Transverse colon (tissue), 4 donors: ENCODE data around the gene TTL.

Experiments
- CTCF ChIP-seq, 5 experiments: fragments of 200-600 bp in 3 of 5; fragments of 450-650 bp in 2 of 5; sonication (generic) in 3 of 5; IDR thresholded peaks; 1 replicate in 2 of 5; 2 replicates in 3 of 5; pipeline ENCODE4 v1.5.1; 2016 to 2017; ENCODE audit warnings: antibody characterized with exemption in 5 of 5, inconsistent platforms in 3 of 5, mild to moderate bottlenecking in 2 of 5, moderate library complexity in 1 of 5
- EP300 ChIP-seq: sonication (generic); formaldehyde crosslinking; IDR thresholded peaks from one replicate; pipeline ENCODE4 v1.6.1; 2017; ENCODE audit warnings: antibody characterized with exemption, low read depth
- POLR2A ChIP-seq: fragments of 450-650 bp; IDR thresholded peaks from one replicate; pipeline ENCODE4 v1.6.1; 2016; ENCODE audit warnings: antibody characterized with exemption, mild to moderate bottlenecking, moderate library complexity
- POLR2AphosphoS5 ChIP-seq, 3 donors: sonication (generic); formaldehyde crosslinking; IDR thresholded peaks; one replicate each; pipeline ENCODE4 v1.6.1; 2016; ENCODE audit warnings: antibody characterized with exemption in 3 of 3

DNA sequence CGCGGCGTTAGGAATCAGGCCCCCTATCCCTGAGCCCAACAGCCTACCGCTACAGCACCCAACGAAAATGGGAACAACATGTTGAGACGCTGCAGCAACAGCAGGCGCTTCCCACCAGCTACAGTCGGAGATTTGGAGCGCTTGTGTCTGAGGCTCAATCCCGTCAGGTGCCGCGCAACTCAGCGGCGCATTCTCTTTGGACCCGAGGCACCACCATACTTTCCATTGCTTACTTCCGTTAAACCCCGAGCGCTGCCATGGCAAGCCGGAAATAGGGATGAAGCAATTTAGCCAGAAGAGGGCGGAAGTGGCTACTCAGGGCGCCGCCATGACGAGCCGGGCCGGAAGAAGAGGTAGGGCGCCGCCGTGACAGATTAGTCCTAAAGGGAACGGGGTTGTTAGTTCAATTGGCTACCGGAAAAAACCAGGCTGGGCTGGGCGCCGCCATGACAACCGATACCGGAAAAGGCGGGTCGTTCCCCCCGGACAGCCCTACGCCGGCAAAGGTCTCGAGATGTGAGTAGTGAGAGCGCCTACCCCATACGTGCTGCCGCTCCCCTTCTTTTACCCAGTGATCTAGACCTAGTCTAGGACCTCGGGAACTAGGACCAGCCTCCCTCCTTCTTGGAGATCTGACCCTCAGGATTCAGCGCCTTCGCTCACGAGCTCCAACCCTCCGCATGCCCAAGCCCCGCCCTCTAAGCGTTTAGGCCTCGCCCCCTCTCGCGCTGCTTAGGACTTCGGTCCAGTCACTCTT is 102.4 kb downstream of the TTL start, which contains the start of gene CHCHD5:
- TF ChIP-seq CTCF (IDR thresholded peaks at IDR 0.05) (peak in 4 of 5 experiments; percentile 16 to 35 (median 28)), POLR2A (peak; percentile 63), POLR2AphosphoS5 (IDR thresholded peaks at IDR 0.05) (peak; percentile 60 to 80 (median 79)), EP300 (no peak)
